Activated naive CD8-positive, alpha-beta T cell treated with anti-CD3 and anti-CD28 coated beads for 36 hours (primary cell): Measurements from ENCODE around the gene CACNA1B. TPM values are rescaled to one million over a fixed set of nuclear protein-coding genes. Genes with fewer than 3 reads are reported as not detected.

Experiments
- DNase-seq: peaks from one replicate; pipeline ENCODE4 v3.0.0; 2021
- H3K27ac Mint-ChIP-seq: one replicate; pipeline ENCODE4 v1.8.0; 2022; ENCODE audit warnings: mild to moderate bottlenecking, moderate library complexity, mixed read lengths
- H3K27me3 Mint-ChIP-seq: one replicate; pipeline ENCODE4 v1.8.0; 2022; ENCODE audit warnings: mild to moderate bottlenecking, mixed read lengths
- H3K36me3 Mint-ChIP-seq: one replicate; pipeline ENCODE4 v1.8.0; 2021; ENCODE audit warnings: mild to moderate bottlenecking, mixed read lengths
- H3K4me1 Mint-ChIP-seq: one replicate; pipeline ENCODE4 v1.8.0; 2021; ENCODE audit warnings: mixed read lengths
- H3K4me3 Mint-ChIP-seq: one replicate; pipeline ENCODE4 v1.8.0; 2022; ENCODE audit warnings: mild to moderate bottlenecking, moderate library complexity, mixed read lengths
- H3K9me3 Mint-ChIP-seq: one replicate; pipeline ENCODE4 v1.8.0; 2022; ENCODE audit warnings: mixed read lengths
- total RNA-seq, 2 experiments: library from RNA; stranded (reverse); gene quantifications; one replicate each; pipeline ENCODE4 v1.2.3, GENCODE V29; 2021

Gene CACNA1B
- total RNA-seq, 2 experiments from 2014 or later = not detected

DNA sequence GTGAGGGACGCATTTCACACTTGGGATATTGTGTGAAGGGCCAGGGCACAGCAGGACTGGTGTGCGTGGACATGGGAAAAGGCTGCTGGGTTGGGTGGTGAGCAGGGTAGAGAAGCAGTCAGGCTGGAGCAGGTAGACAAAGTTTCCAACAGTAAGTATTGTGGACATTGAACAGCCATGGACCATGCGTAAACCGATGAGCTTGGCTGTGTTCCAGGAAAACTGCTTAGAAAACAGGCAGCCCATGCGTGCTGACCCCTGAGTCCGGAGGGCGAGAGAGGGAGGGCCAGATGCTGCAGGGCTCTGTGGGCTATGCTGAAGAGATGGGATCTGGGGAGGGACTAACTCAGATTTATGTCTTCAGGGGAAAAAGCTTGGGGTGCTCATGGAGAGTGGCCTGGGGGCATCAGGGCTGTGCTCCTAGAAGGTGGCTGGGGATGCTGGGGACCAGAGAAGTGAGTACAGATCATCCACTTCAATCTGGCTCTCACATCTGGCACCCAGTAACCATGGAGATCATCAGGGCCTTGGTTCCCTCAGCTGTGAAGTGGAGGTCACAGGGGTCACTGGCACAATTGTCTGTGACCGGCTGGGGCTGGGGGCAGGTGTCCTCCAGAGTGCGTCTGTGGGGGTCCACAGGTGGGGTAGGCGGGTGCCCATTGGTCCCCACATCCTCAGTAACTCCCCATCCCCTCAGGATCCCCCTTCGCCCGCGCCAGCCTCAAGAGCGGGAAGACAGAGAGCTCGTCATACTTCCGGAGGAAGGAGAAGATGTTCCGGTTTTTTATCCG, 93.3 kb downstream of the CACNA1B start:
- Mint-ChIP-seq H3K4me3 (no peak overlapping the region), H3K9me3 (no peaks in the 10 kb centered on the region), H3K27ac (no peak overlapping the region), H3K36me3 (no peaks in the 10 kb centered on the region), H3K27me3 (peaks cover 15% of the 10 kb centered on the region), H3K4me1 (no peaks in the 10 kb centered on the region)
- DNase-seq = no peak

DNA sequence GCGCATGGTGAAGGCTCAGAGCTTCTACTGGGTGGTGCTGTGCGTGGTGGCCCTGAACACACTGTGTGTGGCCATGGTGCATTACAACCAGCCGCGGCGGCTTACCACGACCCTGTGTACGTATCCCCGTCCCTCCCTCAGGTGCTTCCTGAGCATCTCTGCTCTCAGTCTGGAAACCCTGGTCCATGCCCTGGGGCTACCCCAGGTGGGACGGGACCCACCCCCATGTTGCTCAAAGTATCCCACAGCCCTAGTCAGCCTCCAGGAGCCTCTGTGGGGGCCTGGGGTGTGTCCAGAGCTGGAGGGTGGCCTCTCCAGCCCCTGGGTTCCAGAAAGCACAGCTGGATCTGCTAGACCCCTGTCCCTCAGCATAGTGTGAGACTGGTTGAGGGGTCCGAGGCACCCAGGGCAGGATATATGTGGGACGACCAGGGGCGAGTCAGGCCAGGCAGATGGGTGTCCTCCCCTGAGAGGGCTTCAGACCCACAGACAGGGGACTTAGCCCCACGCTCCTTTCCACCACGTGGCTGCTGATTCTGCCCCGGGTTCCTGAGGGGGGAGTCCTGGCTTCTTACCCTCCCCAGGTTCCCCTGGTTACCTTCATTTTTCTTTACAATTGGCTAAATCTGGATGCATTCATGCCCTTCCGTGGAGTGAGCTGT, 94.0 kb downstream of the CACNA1B start:
- Mint-ChIP-seq H3K27ac (no peak overlapping the region), H3K9me3 (no peaks in the 10 kb centered on the region), H3K27me3 (peaks cover 15% of the 10 kb centered on the region), H3K4me1 (no peaks in the 10 kb centered on the region), H3K4me3 (no peak overlapping the region), H3K36me3 (no peaks in the 10 kb centered on the region)
- no peak for DNase-seq

DNA sequence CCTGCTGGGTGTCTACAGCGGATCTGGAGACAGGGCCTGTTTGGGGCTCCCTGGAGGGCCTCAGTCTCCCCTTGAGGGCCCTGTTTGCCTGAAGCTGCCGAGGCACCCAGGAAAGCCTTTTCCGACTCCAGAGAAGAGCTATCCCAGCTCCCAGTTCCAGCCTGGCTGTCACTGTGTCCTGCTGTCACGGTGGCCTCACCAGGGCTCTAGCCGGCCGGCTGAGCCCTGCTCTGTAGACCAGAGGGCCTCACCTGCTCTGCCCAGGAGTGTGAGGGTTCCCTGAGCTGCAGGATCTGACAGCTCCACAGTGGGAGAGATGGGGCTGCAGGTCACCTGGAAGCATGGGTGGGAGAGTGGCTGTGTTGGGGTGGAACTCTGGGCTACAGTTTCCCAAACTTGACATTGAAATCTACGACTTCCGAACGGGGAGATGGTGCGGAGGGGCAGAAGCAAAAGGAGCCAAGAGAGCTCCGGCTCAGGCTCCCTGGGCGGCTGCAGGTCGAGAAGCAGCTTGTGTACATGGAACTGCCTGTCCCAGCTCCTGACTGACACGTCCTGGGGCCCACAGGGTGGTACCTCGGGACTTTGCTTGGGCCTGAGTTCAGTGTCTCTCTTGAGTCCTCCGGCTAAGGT, 94.9 kb downstream of the CACNA1B start:
- DNase-seq = no peak
- H3K27me3 Mint-ChIP-seq = peaks cover 11% of the 10 kb centered on the region
- no peak overlapping the region for H3K4me3 Mint-ChIP-seq
- H3K9me3 Mint-ChIP-seq = no peaks in the 10 kb centered on the region
- H3K4me1 Mint-ChIP-seq = no peaks in the 10 kb centered on the region
- no peaks in the 10 kb centered on the region for H3K36me3 Mint-ChIP-seq
- no peak overlapping the region for H3K27ac Mint-ChIP-seq

DNA sequence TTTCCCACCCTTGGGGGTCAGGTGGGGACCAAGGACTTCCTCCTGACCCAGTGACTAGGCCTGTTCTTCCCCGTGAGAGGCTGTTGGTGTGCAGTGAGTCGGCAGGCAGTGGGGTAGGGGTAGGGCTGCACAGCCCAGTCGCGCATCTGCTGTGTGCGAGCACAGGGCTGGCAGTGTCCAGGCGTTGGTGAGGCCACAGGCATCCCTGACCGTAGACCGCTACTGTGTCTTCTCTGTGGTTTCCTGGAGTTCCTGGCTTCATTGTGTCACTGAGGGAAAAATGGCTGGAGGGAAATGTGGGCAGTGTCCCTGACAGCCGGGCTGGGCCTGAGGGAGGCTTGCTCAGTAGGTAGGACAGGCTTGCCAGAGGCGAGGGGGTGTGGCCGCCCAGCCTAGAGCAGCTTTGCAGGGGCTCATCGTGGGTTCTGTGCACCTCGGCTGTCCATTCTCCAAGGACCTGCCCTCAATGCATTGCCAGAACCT, 95.4 kb downstream of the CACNA1B start:
- H3K27me3 Mint-ChIP-seq = peaks cover 11% of the 10 kb centered on the region

DNA sequence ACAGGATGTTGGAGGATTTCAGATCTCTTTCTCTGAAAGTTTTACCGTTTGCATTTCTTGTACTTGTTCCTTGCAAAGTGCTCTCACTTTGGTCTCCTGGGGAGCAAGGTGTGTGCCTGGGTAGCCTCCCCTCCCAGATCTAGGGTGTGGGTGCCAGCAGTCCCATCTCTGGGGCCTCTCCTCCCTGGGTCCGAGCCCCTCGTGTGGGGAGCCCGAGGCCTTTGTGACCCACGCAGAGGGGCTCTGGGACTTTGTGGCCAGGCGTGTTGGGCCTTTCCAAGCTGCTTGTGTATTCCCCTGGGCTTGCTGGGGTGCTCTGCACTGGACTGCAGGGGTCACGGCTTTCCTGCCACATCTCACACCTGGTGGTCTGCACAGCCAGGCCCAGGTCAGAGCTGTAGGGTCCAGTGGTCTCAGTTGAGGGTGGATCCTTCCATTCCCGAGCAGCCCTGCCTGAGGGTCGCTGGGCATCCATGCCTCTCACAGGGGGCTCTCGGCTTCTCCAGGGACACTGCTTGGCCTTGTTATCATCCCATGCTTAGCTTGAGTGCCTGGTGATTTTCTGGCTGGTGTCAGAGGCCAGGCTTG, 96.3 kb downstream of the CACNA1B start:
- Mint-ChIP-seq H3K4me3 (no peak overlapping the region), H3K36me3 (no peaks in the 10 kb centered on the region), H3K27me3 (peaks cover 11% of the 10 kb centered on the region), H3K4me1 (no peaks in the 10 kb centered on the region), H3K9me3 (no peaks in the 10 kb centered on the region), H3K27ac (no peak overlapping the region)
- no peak for DNase-seq

More for the DNA sequence above, 95.4 kb downstream of the CACNA1B start:
- H3K36me3 Mint-ChIP-seq = no peaks in the 10 kb centered on the region
- H3K9me3 Mint-ChIP-seq = no peaks in the 10 kb centered on the region
- DNase-seq = no peak
- H3K27ac Mint-ChIP-seq = no peak overlapping the region
- no peaks in the 10 kb centered on the region for H3K4me1 Mint-ChIP-seq
- H3K4me3 Mint-ChIP-seq = no peak overlapping the region

DNA sequence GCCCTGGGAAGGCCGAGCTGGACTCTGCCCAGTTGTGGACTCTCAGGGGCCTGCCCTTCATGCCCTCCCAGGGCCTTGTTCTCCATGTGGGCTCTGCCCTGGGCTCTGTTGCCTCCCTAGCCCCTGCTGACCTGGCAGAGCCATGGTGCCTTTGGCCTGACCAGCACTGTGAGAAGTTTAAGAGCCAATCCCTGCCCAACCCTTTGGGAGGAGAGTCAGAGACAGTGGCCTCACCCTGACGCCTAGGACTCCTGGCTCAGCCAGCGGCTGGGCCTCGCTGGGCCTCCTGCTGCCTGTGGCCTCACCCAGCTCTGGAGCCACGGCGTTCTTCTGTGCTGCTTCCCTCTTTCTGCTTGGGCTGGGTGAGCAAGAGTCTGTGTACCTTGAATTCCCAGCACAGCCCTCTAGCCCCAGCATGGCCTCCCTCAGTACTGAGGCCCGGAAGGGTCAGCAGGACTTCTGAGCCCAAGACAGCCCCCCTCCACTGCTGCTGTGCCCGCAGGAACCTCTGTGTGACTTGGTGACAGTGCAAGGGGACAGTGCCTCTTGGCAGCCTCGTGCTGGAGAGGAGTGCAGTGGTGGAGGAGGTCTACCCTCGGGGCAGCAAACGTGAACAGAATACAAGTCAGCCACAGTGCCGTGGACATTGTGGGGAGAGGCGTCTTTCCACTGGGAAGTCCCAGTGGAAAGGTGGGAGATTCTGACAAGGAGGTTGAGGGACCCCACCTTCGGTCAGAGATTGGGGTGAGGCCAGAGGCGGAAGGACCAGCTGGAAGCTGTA, 97.4 kb downstream of the CACNA1B start:
- no peaks in the 10 kb centered on the region for H3K36me3 Mint-ChIP-seq
- no peak overlapping the region for H3K4me3 Mint-ChIP-seq
- H3K27ac Mint-ChIP-seq = no peak overlapping the region
- no peak for DNase-seq
- H3K9me3 Mint-ChIP-seq = no peaks in the 10 kb centered on the region
- H3K27me3 Mint-ChIP-seq = peaks cover 9% of the 10 kb centered on the region
- H3K4me1 Mint-ChIP-seq = no peaks in the 10 kb centered on the region

DNA sequence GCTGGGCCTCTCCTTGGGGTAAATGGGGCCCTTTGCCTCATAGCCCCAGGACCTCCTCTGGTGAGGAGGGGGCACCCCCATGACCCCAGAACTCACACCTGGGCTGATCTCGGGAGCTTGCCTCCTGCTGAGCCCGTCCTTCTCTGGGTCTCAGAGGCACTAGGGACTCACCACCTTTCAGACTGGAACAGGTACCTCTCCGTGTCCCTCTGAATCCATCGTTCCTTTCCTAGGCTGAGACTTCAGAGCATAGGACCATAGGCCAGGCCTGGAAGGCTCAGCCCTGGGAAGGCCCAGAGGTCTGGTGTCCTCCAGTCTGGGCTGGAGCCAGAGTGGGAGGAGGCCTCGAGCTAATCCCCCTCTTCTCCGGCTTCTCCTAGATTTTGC, 97.9 kb downstream of the CACNA1B start:
- Mint-ChIP-seq H3K27me3 (peaks cover 5% of the 10 kb centered on the region), H3K4me1 (no peaks in the 10 kb centered on the region), H3K9me3 (no peaks in the 10 kb centered on the region), H3K36me3 (no peaks in the 10 kb centered on the region), H3K4me3 (no peak overlapping the region), H3K27ac (no peak overlapping the region)
- DNase-seq = no peak

DNA sequence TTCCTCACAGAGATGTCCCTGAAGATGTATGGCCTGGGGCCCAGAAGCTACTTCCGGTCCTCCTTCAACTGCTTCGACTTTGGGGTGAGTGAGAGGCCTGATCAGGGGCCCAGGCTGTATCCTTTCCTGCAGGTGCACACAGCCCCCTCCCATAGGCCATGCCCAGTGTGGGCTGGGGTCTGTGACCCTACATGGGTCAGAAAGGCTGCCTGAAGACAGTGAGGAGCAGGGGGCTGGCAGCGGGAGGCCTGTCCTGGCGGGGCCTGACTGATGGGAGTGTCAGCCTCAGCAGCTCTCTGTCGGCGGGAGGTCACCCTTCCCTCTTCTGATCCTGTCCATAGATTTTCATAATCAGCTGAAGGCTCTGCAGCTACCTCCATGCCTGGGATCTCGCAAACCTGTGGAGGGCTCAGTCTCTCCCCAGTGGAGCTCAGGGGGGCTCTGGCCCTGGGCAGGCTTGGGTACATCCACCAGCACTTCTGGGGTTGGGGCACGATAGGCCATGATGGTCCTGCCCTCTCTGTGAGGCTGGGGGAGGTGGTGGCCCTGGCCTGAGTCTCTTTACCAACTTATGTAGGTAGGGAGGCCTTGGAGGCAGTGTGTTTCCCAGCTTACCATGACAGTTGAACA, 98.5 kb downstream of the CACNA1B start:
- Mint-ChIP-seq H3K4me1 (no peaks in the 10 kb centered on the region), H3K36me3 (no peaks in the 10 kb centered on the region), H3K27me3 (peaks cover under 1% of the 10 kb centered on the region), H3K9me3 (no peaks in the 10 kb centered on the region), H3K27ac (no peak overlapping the region), H3K4me3 (no peak overlapping the region)
- DNase-seq = no peak

DNA sequence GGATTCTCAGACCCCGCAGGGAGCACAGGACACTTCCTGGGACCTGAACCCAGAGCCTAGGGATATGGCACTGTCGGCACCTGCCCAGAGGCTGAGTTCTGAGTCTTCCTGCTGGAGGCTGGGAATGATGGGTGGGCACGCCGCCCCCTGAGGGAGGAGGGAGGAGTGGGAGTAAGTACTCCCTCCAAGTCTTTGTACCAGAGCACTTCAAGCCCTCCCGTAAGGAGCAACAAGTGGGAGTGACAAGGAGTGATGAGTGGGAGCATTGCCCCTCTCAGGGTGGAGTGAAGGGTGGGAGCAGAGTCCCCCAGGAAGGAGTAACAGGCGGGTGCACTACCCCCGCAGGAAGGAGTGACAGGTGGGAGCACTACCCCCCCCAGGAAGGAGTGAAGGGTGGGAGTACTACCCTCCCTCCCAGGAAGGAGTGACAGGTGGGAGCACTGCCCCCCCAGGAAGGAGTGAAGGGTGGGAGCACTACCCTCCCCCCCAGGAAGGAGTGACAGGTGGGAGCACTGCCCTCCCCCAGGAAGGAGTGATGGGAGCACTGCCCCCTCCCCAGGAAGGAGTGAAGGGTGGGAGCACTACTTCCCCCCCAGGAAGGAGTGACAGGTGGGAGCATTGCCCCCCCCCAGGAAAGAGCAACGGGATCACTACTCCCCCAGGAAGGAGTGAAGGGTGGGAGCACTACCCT, 100.1 kb downstream of the CACNA1B start:
- no peak for DNase-seq
- no peaks in the 10 kb centered on the region for H3K4me1 Mint-ChIP-seq

DNA sequence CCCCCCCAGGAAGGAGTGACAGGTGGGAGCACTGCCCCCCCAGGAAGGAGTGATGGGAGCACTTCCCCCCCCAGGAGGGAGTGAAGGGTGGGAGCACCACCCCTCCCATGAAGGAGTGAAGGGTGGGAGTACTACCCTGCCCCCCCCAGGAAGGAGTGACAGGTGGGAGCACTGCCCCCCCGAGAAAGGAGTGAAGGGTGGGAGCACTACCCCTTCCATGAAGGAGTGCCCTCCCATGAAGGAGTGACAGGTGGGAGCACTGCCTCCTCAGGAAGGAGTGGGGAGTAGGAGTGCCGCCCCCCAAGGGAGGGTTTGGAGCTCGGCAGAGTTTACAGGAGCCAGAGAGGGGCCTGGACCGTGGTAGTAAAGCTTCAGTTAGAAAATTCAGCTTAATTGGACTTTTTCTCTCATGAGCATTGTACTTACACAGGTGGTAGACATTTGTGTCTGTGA, 100.7 kb downstream of the CACNA1B start:
- Mint-ChIP-seq H3K27me3 (no peaks in the 10 kb centered on the region), H3K27ac (no peak overlapping the region), H3K9me3 (no peaks in the 10 kb centered on the region), H3K36me3 (no peaks in the 10 kb centered on the region), H3K4me3 (no peak overlapping the region), H3K4me1 (no peaks in the 10 kb centered on the region)
- no peak for DNase-seq

More for the DNA sequence above, 100.1 kb downstream of the CACNA1B start:
- Mint-ChIP-seq H3K27ac (no peak overlapping the region), H3K27me3 (no peaks in the 10 kb centered on the region), H3K36me3 (no peaks in the 10 kb centered on the region), H3K9me3 (no peaks in the 10 kb centered on the region), H3K4me3 (no peak overlapping the region)

DNA sequence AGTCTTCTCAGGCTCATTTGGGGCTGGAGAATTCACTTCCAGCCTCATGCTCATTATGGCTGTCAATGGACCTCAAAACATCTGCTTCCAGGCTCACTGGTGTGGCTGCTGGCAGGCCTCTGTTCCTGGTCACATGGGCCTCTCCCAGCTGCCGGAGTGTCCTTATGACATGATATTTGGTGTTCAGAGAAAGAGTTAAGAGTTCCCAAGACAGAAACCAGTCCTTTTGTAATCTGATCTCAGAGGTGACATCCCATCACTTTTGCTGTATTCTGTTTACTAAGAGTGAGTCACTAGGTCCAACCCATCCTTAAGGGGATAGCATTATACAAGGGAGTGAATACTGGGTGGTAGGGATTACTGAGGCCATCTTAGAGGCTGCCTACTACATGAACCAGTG, 104.6 kb downstream of the CACNA1B start:
- no peak for DNase-seq
- H3K4me1 Mint-ChIP-seq = no peaks in the 10 kb centered on the region
- H3K27ac Mint-ChIP-seq = no peak overlapping the region
- H3K4me3 Mint-ChIP-seq = no peak overlapping the region
- H3K36me3 Mint-ChIP-seq = no peaks in the 10 kb centered on the region
- H3K9me3 Mint-ChIP-seq = no peaks in the 10 kb centered on the region
- H3K27me3 Mint-ChIP-seq = no peaks in the 10 kb centered on the region

DNA sequence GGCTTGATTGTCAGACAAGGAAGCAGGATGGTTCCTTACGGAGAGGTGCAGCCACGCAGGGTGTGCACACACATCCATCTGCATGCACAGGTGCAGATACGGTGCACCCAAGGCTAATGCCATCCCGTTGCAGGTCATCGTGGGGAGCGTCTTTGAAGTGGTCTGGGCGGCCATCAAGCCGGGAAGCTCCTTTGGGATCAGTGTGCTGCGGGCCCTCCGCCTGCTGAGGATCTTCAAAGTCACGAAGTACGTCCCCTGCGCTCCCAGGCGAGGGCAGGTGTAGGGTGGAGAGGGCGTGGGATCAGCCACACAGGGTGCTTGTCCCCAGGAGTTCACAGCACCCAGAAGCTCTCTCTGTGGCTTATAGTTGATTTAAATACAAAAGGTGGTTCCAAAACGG, 106.4 kb downstream of the CACNA1B start:
- H3K27ac Mint-ChIP-seq = no peak overlapping the region

DNA sequence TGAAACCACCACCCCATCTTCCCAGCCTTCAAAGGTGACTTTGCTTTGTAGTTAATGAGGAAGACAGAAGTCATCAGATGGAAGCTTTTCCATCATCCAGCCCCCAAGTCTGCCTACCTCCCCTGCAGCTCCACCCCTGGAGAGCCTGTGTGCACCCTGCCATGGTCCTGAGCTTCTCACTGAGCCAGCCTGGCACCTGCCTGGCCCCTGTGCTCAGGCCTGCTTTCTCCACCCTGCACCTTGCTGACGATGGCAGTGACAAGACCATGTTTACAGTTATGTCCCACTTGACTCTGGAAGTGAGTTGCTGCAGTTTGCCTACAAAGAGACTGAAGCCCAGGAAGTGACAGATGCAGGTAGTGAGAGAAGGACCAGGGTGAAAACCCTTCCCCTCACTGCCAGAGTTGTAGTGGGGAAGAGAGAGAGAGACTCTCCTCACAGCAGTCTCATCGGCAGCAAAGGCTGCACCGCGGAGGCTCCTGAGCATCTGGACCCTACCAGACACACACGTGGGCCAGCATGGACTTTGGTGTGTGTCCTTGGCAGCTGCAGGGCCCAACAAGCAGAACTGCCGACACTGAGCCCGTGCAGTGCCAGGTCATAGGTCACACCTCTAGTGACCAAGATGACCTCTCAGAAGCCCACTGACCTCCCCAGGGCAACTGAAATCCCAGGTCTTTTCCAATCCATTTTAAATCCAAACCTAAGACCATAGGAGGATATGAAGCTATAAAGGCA, 107.1 kb downstream of the CACNA1B start:
- Mint-ChIP-seq H3K4me1 (no peaks in the 10 kb centered on the region), H3K27me3 (peaks cover 17% of the 10 kb centered on the region), H3K27ac (no peak overlapping the region), H3K4me3 (no peak overlapping the region), H3K36me3 (no peaks in the 10 kb centered on the region), H3K9me3 (no peaks in the 10 kb centered on the region)
- DNase-seq = no peak

More for the DNA sequence above, 106.4 kb downstream of the CACNA1B start:
- Mint-ChIP-seq H3K4me3 (no peak overlapping the region), H3K9me3 (no peaks in the 10 kb centered on the region), H3K27me3 (peaks cover 10% of the 10 kb centered on the region), H3K36me3 (no peaks in the 10 kb centered on the region), H3K4me1 (no peaks in the 10 kb centered on the region)
- no peak for DNase-seq
